SK-N-SH (cell line): ENCODE measurements around the gene BAG3. TPM values are rescaled to one million over a fixed set of nuclear protein-coding genes. Genes with fewer than 3 reads are reported as not detected.

Experiments
- CTCF ChIA-PET: fragments of 300-600, 350-600 bp; formaldehyde crosslinking; extraction: SDS; loops from one replicate; lab custom pipeline; 2021; lab: Yijun Ruan, JAX
- POLR2A ChIA-PET: fragments of 350-600 bp; sonication (Branson Sonifier 250); formaldehyde crosslinking; extraction: SDS; loops from one replicate; lab custom pipeline; 2020; ENCODE audit warnings: antibody characterized with exemption, inconsistent platforms; lab: Yijun Ruan, JAX
- DNase-seq: peaks from one replicate; pipeline ENCODE4 v3.0.0; 2012
- H2AFZ ChIP-seq: fragments of 200-600 bp; sonication (generic); 2 replicates; pipeline ENCODE4 v1.8.1; 2016; ENCODE audit warnings: antibody characterized with exemption, mild to moderate bottlenecking, low read depth
- H3F3A ChIP-seq: fragments of 200-600 bp; sonication (generic); replicated peaks from 2 replicates; pipeline ENCODE3; 2016; ENCODE audit warnings: antibody characterized with exemption, mild to moderate bottlenecking; ENCODE audit not compliant: insufficient read depth
- H3K27ac ChIP-seq, 2 experiments: fragments of 200-500 bp in 1 of 2; fragments of 200-600 bp in 1 of 2; sonication (Bioruptor generic) in 1 of 2; sonication (generic), shearing (Covaris generic) in 1 of 2; 2 replicates each; pipeline versions ENCODE4 v1.5.1 to v1.6.1; 2014 to 2016; ENCODE audit warnings: low read depth in 2 of 2, inconsistent platforms in 1 of 2, low read length in 1 of 2, mild to moderate bottlenecking in 1 of 2, mixed read lengths in 1 of 2
- H3K27me3 ChIP-seq: fragments of 200-600 bp; sonication (generic), shearing (Covaris generic); 2 replicates; pipeline ENCODE4 v1.6.1; 2016; ENCODE audit warnings: mixed run types; ENCODE audit not compliant: insufficient read depth
- H3K36me3 ChIP-seq, 2 experiments: fragments of 200-500 bp in 1 of 2; fragments of 200-600 bp in 1 of 2; sonication (Bioruptor generic) in 1 of 2; sonication (generic) in 1 of 2; replicated peaks in 1 of 2; 2 replicates each; pipeline versions ENCODE3 to v1.5.1; 2014 to 2016; ENCODE audit warnings: low read length in 1 of 2, mild to moderate bottlenecking in 1 of 2; ENCODE audit not compliant: insufficient read depth in 2 of 2, control insufficient read depth in 1 of 2
- H3K4me1 ChIP-seq, 2 experiments: fragments of 200-500 bp in 1 of 2; fragments of 200-600 bp in 1 of 2; sonication (Bioruptor generic) in 1 of 2; sonication (generic), shearing (Covaris generic) in 1 of 2; 2 replicates each; pipeline versions ENCODE4 v1.5.1 to v1.6.1; 2014 to 2016; ENCODE audit warnings: low read depth in 1 of 2, low read length in 1 of 2, mixed run types in 1 of 2; ENCODE audit not compliant: insufficient read depth in 2 of 2, control insufficient read depth in 1 of 2
- H3K4me2 ChIP-seq: fragments of 200-600 bp; sonication (generic), shearing (Covaris generic); 2 replicates; pipeline ENCODE4 v1.6.1; 2017; ENCODE audit warnings: mixed run types
- H3K4me3 ChIP-seq, 2 experiments: fragments of 200-500 bp in 1 of 2; fragments of 200-600 bp in 1 of 2; sonication (Bioruptor generic) in 1 of 2; sonication (generic), shearing (Covaris generic) in 1 of 2; 2 replicates each; pipeline versions ENCODE4 v1.5.1 to v1.8.1; 2014 to 2016; ENCODE audit warnings: low read depth in 2 of 2, inconsistent platforms in 1 of 2, low read length in 1 of 2, mild to moderate bottlenecking in 1 of 2, mixed read lengths in 1 of 2, moderate library complexity in 1 of 2
- H3K79me2 ChIP-seq: fragments of 200-600 bp; sonication (generic); 2 replicates; pipeline ENCODE4 v1.8.1; 2017; ENCODE audit warnings: mild to moderate bottlenecking; ENCODE audit not compliant: insufficient read depth
- H3K9ac ChIP-seq: fragments of 200-600 bp; sonication (generic); 2 replicates; pipeline ENCODE4 v1.6.1; 2017; ENCODE audit warnings: mixed run types
- H3K9me2 ChIP-seq: fragments of 200-600 bp; sonication (generic); 2 replicates; pipeline ENCODE4 v1.6.1; 2017; ENCODE audit warnings: mixed run types
- H3K9me3 ChIP-seq: fragments of 200-600 bp; sonication (generic); 2 replicates; pipeline ENCODE4 v1.6.1; 2017; ENCODE audit warnings: mixed run types, mild to moderate bottlenecking, moderate library complexity
- H4K20me1 ChIP-seq: fragments of 200-600 bp; sonication (generic); 2 replicates; pipeline ENCODE4 v1.6.1; 2017; ENCODE audit warnings: mild to moderate bottlenecking, mixed run types; ENCODE audit not compliant: insufficient read depth
- CHD2 ChIP-seq: fragments of 150-350 bp; IDR thresholded peaks from 2 replicates; pipeline ENCODE4 v1.6.1; 2018; ENCODE audit warnings: low read length; ENCODE audit not compliant: partially characterized antibody
- FOSL2 ChIP-seq: IDR thresholded peaks from 2 replicates; pipeline ENCODE4 v1.4.0; 2012; ENCODE audit warnings: low read depth, mild to moderate bottlenecking, moderate library complexity, borderline replicate concordance
- GABPA ChIP-seq: IDR thresholded peaks from 2 replicates; pipeline ENCODE4 v1.4.0; 2012; ENCODE audit warnings: low read depth, mild to moderate bottlenecking
- MXI1 ChIP-seq: IDR thresholded peaks from 2 replicates; pipeline ENCODE4 v1.6.1; 2012; ENCODE audit warnings: mild to moderate bottlenecking, low read depth, low read length, improper control_type of control experiment
- NRF1 ChIP-seq: IDR thresholded peaks from 2 replicates; pipeline ENCODE4 v1.6.1; 2012; ENCODE audit warnings: low read depth, mild to moderate bottlenecking, low read length
- RAD21 ChIP-seq: IDR thresholded peaks from 2 replicates; pipeline ENCODE4 v1.6.1; 2012; ENCODE audit warnings: mild to moderate bottlenecking, low read length
- REST ChIP-seq: IDR thresholded peaks from 2 replicates; pipeline ENCODE4 v1.6.1; 2012; ENCODE audit warnings: mild to moderate bottlenecking, low read depth, low read length, moderate library complexity
- RXRA ChIP-seq: IDR thresholded peaks from 2 replicates; pipeline ENCODE4 v1.4.0; 2012; ENCODE audit warnings: low read depth, mild to moderate bottlenecking, borderline replicate concordance
- SIN3A ChIP-seq: IDR thresholded peaks from 2 replicates; pipeline ENCODE4 v1.6.1; 2012; ENCODE audit warnings: low read depth, mild to moderate bottlenecking, low read length, moderate library complexity, borderline replicate concordance
- SMC3 ChIP-seq: IDR thresholded peaks from 2 replicates; pipeline ENCODE4 v1.6.1; 2012; ENCODE audit warnings: low read depth, low read length, improper control_type of control experiment
- TAF1 ChIP-seq: IDR thresholded peaks from 2 replicates; pipeline ENCODE4 v1.6.1; 2012; ENCODE audit warnings: low read depth, mild to moderate bottlenecking, low read length, moderate library complexity, borderline replicate concordance
- TEAD4 ChIP-seq: IDR thresholded peaks from 2 replicates; pipeline ENCODE4 v1.4.0; 2012; ENCODE audit warnings: mild to moderate bottlenecking, borderline replicate concordance; ENCODE audit not compliant: insufficient read depth
- USF1 ChIP-seq: IDR thresholded peaks from 2 replicates; pipeline ENCODE4 v1.4.0; 2012; ENCODE audit warnings: low read depth, borderline replicate concordance
- YY1 ChIP-seq: IDR thresholded peaks from 2 replicates; pipeline ENCODE4 v1.4.0; 2012; ENCODE audit warnings: low read depth, mild to moderate bottlenecking
- WGBS: methylation state at CpG from one replicate; pipeline ENCODE4 v1.1.6; 2017; ENCODE audit warnings: low lambda C conversion rate; 5-methylcytosine and 5-hydroxymethylcytosine counted together
- polyA plus RNA-seq, 3 experiments: library from polyadenylated mRNA; depleted of rRNA; stranded (reverse); fragments of >200 nt; gene quantifications; 2 replicates each; pipeline ENCODE4 v1.2.3, GENCODE V29; 2012

The BAG3 gene
- polyA plus RNA-seq, 1 of the 3 experiments (the other 2 are of a cell fraction) = 9.2 TPM

- H3K4me1 ChIP-seq = peaks cover 9 to 23% of the 10 kb centered on the region in 2 experiments; a peak in 3 of 4 replicates
Measured at GRCh38 chr10:119723161-119723560, 72.0 kb downstream of the BAG3 start.

GRCh38 chr10:119723624-119724023, 72.4 kb downstream of the BAG3 start:
- Histone ChIP-seq H3K9ac (no peak overlapping the region), H3K27ac (peak overlapping the region in 1 of 2 experiments; percentile 36; a peak in 1 of 4 replicates), H3K4me3 (no peak overlapping the region), H4K20me1 (no peaks in the 10 kb centered on the region), H3K36me3 (no peaks in the 10 kb centered on the region), H3F3A (peaks cover 9% of the 10 kb centered on the region), H3K27me3 (no peaks in the 10 kb centered on the region), H3K79me2 (peaks cover 18% of the 10 kb centered on the region), H3K4me1 (peaks cover 9 to 23% of the 10 kb centered on the region in 2 experiments; a peak in 3 of 4 replicates), H3K9me3 (no peaks in the 10 kb centered on the region), H3K4me2 (no peak overlapping the region), H2AFZ (no peak overlapping the region), H3K9me2 (no peaks in the 10 kb centered on the region)
- 96% methylated on average over 3 of the region's 3 CpGs for WGBS
- ChIA-PET CTCF (interaction anchor here (1.9 kb wide), 1 partner anchor 37 kb away, joined by 6 read pairs; no protein-coding TSS in a partner anchor), POLR2A (no interaction called here)
- TF ChIP-seq CHD2 (no peak), NRF1 (no peak), SMC3 (no peak), RAD21 (no peak), GABPA (no peak), MXI1 (no peak), USF1 (no peak), RXRA (no peak), TEAD4 (no peak)
- peak; percentile 23 for DNase-seq

More at GRCh38 chr10:119723161-119723560, 72.0 kb downstream of the BAG3 start:
- Histone ChIP-seq H4K20me1 (no peaks in the 10 kb centered on the region), H3K4me3 (no peak overlapping the region), H3K79me2 (peaks cover 17% of the 10 kb centered on the region), H3K27me3 (no peaks in the 10 kb centered on the region), H3K9me3 (no peaks in the 10 kb centered on the region), H3K27ac (no peak overlapping the region), H3K36me3 (no peaks in the 10 kb centered on the region), H3K9me2 (no peaks in the 10 kb centered on the region), H3K4me2 (no peak overlapping the region), H2AFZ (no peak overlapping the region), H3F3A (peaks cover 5% of the 10 kb centered on the region), H3K9ac (no peak overlapping the region)
- POLR2A ChIA-PET = no interaction called here
- WGBS = 78% methylated on average over 2 of the region's 2 CpGs
- no peak for DNase-seq
- CTCF ChIA-PET = interaction anchor here (1.9 kb wide), 1 partner anchor 36 kb away, joined by 6 read pairs; no protein-coding TSS in a partner anchor
- TF ChIP-seq RAD21 (no peak), TEAD4 (no peak), GABPA (no peak), TAF1 (no peak), SIN3A (no peak), YY1 (no peak), FOSL2 (no peak), REST (no peak)
